Amygdala (tissue), 56 donors: ENCODE data around the gene MTHFD1L.

Experiments
- DNase-seq, 56 donors: peaks; one replicate each; lab custom pipeline; 2025; lab: John Stamatoyannopoulos, UW

MTHFD1L gene

DNA sequence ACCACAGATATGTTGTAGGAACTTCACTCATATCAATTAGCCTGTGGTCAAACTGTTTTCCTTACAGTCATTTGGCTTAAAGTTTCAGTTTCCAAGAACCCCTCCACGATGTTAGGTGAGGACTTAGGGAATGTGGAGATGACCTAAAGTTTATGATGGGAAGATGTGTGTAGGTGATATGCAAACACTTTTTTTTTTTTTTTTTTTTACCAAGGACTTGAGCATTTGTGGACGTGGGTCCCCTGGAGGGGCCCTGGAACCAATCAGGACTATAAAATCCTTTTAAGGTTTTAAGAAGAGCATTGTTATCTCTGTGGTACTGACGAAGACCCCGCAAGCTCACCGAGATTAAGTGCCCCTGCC is 478 bp upstream of the MTHFD1L start:
- DNase-seq = no peak

DNA sequence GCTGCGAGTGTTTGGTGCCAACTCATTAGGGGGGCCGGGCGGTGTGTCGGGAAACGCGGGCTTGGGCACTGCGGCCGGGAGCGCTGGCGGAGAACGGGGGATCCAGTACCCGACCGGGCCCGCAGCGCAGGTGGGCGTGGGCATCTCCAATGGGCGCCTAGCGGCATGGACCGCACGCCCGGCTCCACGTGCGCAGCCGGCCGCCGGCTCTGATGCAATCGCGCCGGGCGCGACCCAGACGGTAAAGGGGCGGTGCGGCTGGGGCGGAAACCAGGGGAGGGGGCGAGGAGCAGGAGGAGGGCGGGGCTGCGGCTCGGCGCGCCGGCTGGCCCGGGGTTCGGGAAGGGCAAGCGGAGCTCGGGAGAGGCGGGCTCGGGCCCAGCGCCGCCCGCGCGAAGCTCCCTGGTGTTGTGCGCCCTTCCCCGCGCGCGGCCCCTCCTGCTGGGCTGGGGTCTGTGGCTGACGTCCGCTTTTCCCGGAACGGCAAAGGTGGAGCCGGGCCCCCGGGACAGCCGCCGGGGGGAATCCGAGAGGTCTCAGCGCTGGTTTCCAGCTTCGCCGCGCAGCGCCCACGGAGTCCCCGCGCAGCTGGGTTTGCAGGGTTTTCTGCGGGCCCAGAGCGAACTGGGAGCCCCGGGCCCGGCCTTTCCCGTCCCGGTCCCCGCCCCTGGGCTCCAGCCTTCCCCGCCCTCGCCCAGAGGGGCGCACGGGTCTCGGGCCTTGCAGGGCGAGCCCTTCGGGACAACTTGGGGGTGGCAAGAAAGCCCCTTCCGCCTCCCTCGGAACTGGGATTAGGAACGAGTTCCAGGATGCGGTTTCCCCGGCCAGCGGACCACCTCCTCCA is 867 bp downstream of the MTHFD1L start:
- peak in 52 of 56 donors; percentile 15 to 84 (median 63) for DNase-seq

DNA sequence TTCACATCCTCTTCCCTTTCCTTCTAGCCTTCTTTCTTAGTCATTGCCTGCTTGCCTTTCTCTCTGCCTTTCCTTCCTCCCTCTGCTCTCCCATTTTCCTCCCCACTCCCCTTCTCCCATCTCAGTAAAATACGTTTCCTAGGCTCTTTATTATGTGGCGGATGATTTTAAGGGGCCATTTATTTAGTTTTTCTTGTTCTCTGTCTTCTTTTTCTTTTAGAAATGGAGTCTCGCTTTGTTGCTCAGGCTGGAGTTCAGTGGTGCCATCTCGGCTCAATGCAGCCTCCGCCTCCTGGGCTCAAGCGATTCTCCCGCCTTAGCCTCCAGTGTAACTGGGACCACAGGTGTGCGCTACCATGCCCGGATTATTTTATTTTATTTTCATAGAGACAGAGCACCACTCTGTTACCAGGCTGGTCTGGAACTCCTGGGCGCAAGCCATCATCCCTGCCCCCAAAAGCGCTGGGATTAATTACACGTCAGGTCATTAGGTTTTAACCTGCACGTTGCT is 1.5 kb downstream of the MTHFD1L start:
- no peak for DNase-seq

- no peak for DNase-seq
Observed at GRCh38 chr6:150868759-150869158, 3.3 kb downstream of the MTHFD1L start.

- DNase-seq = no peak
Observed at GRCh38 chr6:150874179-150874578, 8.7 kb downstream of the MTHFD1L start.

- DNase-seq = no peak
Observed at GRCh38 chr6:150875841-150876240, 10.3 kb downstream of the MTHFD1L start.

- peak in 28 of 56 donors; percentile 3 to 63 (median 20) for DNase-seq
Observed at GRCh38 chr6:150876598-150876997, 11.1 kb downstream of the MTHFD1L start.

DNA sequence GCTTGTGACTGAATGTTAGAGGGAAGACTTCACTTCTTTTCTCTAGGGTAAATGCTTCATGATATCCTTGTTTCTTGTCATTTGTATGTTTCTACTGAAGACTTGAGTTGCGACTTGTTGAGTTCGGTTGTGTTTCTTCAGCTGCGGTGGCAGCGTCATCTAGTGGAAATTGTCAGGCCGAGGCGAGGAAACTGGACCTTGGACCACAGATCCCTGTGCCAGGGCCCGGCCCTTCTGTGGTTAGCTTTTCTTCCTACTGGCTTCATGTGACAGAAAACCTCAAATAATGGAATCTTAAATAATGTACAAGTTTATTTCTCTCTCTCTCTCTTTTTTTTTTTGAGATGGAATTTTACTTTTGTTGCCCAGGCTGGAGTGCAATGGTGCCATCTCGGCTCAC is 12.4 kb downstream of the MTHFD1L start:
- no peak for DNase-seq

DNA sequence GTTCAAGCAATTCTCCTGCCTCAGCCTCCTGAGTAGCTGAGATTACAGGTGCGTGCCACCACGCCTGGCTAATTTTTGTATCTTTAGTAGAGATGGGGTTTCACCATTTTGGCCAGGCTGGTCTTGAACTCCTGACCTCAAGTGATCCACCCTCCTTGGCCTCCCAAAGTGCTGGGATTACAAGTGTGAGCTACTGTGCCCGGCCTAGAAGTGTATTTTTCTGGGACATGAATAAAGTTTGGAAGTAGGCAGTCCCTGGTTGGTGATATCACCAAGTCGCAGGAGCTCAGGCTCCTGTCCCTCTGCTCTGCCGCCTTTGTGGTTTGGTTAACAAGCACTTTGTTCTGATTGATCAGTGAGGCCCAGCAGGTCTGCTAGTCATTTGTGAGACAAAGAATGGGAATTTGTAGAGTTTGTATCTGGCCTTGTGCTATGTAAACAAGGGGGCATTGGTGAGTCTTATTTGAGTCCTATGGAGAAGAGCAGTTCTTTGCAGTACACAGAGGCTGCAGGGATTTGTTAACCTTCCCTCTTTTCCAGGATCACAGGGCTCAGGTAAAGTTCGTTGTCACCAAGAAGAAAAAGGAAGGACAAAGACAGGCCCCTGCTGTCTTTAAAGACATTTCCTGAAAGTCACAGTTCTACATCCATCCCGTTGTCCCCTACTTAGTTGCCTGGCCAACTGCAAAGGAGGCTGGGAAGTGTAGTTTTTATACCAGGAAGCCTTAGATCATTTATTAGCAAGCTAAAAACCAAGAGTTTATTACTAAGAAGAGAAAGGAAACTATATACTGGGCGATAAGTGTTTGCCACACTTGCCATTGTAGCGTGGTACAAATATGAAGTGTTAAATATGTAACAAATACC is 13.1 kb downstream of the MTHFD1L start:
- DNase-seq = no peak

DNA sequence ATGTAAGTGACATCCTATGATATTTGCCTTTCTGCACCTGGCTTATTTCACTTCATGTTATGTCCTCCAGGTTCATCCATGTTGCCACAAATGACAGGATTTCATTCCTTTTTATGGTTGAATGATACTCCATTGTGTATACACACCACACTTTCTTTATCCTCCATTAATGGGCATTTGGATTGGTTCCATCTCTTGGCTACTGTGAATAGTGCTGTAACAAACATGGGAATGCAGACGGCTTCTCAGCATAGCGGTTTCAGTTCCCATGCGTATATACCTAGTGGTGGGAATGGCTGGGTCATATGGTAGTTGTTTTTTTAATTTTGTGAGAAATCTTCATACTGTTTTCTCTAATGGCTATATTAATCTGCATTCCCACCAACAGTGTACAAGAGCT is 14.8 kb downstream of the MTHFD1L start:
- no peak for DNase-seq

GRCh38 chr6:150881911-150882481 is 16.5 kb downstream of the MTHFD1L start:
- DNase-seq = peak in 7 of 56 donors; percentile 3 to 39 (median 8)

- DNase-seq = no peak
Observed at GRCh38 chr6:150883521-150883920, 18.0 kb downstream of the MTHFD1L start.

GRCh38 chr6:150886155-150886554 is 20.7 kb downstream of the MTHFD1L start:
- no peak for DNase-seq

GRCh38 chr6:150887978-150888563 is 22.6 kb downstream of the MTHFD1L start:
- no peak for DNase-seq

DNA sequence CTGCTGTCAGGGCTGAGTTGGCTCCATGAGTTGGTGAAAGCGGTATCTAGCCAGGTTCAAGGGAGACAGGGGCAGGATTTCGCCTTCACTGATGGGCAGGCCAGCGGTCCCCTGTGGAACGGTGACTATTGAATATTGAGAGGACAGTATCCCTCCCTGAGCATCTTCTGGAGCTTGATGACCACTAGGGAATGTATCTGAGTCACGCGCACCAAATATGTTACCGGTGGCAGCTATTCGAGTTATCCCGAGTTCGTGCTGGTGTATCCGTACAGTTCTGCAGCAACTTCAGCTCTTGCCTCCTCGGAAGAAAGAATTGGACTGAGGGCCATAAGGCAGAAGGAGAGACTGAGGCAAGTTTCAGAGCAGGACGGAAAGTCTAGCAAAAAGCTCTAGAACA is 24.8 kb downstream of the MTHFD1L start:
- DNase-seq = no peak

DNA sequence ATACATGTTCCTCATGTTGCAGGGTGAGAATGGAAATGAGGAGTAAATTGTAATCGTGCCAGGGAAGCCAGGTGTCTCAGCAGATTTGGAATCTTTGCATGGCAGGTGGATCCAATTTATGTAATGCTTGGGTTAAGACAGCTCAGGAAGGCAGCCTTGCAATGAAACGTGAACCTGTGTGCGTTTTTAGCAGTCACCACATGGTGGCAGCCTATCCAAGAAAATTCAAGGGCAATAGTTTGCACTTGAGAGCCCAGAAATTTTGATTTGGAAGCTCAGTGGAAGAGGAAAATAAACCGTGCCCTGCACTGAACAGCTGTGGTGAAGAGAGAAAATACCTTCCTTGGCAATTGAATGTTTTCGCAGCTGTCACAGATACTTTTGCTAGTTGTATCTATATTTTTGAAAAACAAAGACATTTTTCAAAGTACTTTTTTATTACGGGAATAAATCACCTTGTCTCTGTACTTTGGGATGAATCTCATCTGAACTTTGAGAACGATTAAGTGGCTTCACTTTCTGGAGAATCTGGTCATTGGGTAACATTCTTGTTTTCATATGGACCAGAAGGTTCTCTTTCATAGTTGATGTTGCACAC is 26.5 kb downstream of the MTHFD1L start:
- peak in 50 of 56 donors; percentile 3 to 86 (median 40) for DNase-seq

GRCh38 chr6:150894191-150894744 is 28.8 kb downstream of the MTHFD1L start:
- no peak for DNase-seq

GRCh38 chr6:150894935-150895552 is 29.5 kb downstream of the MTHFD1L start:
- DNase-seq = peak in 2 of 56 donors; percentile 9 to 18

DNA sequence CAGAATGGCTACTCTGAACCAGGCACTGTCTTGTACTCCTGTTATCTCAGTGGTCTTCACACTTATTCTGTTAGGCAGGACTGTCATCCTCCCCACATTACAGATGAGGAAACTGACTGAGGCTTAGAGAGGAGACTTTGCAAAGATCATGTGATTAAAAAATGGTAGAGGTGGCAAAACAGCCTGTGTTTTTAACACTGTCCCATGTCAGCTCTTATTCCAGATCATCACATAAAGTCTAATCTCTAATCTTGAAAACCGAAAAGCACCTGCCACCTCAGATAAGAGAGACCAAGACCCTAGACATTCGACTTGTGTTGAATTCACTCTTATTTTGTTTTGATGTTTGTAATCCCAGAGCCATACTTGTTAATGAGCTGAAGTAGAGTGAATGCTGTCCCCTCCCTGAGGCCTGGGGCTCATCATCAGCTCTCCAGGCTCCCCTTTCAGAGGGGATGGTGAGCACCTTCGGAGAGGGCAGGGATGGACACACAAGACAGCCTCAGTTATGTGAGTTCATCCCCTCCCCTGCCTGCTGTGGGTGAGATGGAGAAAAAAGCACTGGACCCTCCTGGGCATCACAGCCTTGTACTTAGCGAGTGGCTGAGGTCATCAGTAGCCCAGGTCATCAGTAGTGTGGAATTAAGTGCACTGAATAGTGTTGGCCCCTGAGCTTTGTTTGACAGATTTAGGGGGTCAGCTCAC is 30.6 kb downstream of the MTHFD1L start:
- DNase-seq = no peak
